ENCODE measurements around the gene ZNF780B.

ZNF780B gene

GRCh38 chr19:40055832-40056504 lies at the start of gene ZNF780B:
Gene ZNF780B, minus strand, starts transcription at chr19:40056231. Its CDS starts 5,899 bp downstream, at chr19:40050332.
- peak within 1 kb of the TSS; percentile 86 for H3K4me3 ChIP-seq (ENCODE audit: low read length)
- TF ChIP-seq, protein P1, sequence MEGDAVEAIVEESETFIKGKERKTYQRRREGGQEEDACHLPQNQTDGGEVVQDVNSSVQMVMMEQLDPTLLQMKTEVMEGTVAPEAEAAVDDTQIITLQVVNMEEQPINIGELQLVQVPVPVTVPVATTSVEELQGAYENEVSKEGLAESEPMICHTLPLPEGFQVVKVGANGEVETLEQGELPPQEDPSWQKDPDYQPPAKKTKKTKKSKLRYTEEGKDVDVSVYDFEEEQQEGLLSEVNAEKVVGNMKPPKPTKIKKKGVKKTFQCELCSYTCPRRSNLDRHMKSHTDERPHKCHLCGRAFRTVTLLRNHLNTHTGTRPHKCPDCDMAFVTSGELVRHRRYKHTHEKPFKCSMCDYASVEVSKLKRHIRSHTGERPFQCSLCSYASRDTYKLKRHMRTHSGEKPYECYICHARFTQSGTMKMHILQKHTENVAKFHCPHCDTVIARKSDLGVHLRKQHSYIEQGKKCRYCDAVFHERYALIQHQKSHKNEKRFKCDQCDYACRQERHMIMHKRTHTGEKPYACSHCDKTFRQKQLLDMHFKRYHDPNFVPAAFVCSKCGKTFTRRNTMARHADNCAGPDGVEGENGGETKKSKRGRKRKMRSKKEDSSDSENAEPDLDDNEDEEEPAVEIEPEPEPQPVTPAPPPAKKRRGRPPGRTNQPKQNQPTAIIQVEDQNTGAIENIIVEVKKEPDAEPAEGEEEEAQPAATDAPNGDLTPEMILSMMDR (conservative IDR thresholded peaks at IDR 0.05; ENCODE audit: low read depth, low read length): no peak
- DNase-seq (ENCODE audit: low read depth): no peak

DNA sequence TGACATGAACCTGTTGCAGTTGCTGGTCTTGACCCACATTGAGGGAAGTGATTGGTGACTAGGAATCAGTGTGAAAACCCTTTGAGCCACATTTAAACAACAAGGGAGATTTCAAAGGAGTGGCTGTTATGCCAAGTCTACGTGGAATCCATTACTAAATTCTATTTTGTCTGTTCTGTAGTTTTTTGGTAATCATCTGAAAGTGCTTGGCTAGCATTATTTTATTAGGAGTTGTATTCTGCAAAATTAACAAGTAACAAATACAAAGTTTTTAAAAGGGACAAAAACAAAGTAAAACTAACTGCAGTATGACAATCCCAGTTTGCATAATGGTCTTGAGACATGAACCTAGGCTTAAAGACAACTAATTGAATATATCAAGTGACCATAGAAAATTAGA lies 48.7 kb upstream of the ZNF780B start:
- no peak overlapping the region for H3K4me3 ChIP-seq (ENCODE audit: low read length)
- no peak for DNase-seq (ENCODE audit: low read depth)
- TF ChIP-seq, protein P1 (conservative IDR thresholded peaks at IDR 0.05; ENCODE audit: low read depth, low read length): no peak

- no peak for DNase-seq (ENCODE audit: low read depth)
- H3K4me3 ChIP-seq (ENCODE audit: low read length): no peak overlapping the region
- TF ChIP-seq, protein P1 (conservative IDR thresholded peaks at IDR 0.05; ENCODE audit: low read depth, low read length): no peak
Measured at GRCh38 chr19:40103600-40103999, 47.6 kb upstream of the ZNF780B start.

DNA sequence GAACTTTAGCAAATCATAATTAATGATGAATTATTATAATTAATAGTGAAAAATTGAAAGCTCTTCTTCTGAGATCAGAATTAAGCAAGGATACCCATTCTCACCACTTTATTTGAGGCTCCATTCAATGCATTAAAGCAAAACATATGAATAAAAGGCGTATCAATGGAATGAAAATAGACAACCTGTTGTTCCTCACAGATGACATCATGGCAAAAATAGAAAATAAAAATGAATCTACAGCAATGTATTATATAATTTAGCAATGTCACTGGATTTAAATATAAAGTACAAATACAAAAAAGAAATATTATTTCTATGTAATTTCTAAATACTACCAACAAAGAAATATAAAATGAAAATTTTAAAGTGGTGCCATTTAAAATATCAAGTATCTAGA lies 45.8 kb upstream of the ZNF780B start:
- TF ChIP-seq, protein P1 (conservative IDR thresholded peaks at IDR 0.05; ENCODE audit: low read depth, low read length): no peak
- H3K4me3 ChIP-seq (ENCODE audit: low read length): no peak overlapping the region
- DNase-seq (ENCODE audit: low read depth): no peak

DNA sequence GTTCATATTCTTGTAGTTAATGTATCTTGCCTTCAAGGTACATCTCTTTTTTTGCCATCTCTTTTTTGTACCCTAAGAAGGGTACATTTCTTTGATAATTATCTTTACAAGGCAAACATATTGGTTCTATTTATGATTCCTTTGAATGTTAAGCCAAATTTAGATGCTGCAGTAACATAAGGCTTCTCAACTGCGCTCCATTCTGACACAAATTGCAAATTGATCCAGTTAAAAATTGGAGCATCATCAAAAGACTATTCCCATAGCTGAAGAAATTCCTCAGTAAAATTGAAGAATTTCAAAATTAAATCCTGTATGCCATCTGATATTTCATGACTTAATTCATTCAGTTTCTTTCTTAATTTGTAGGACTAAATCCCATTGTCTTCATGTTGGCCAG lies 37.4 kb upstream of the ZNF780B start:
- no peak for DNase-seq (ENCODE audit: low read depth)
- H3K4me3 ChIP-seq (ENCODE audit: low read length): no peak overlapping the region
- TF ChIP-seq, protein P1 (conservative IDR thresholded peaks at IDR 0.05; ENCODE audit: low read depth, low read length): no peak

DNA sequence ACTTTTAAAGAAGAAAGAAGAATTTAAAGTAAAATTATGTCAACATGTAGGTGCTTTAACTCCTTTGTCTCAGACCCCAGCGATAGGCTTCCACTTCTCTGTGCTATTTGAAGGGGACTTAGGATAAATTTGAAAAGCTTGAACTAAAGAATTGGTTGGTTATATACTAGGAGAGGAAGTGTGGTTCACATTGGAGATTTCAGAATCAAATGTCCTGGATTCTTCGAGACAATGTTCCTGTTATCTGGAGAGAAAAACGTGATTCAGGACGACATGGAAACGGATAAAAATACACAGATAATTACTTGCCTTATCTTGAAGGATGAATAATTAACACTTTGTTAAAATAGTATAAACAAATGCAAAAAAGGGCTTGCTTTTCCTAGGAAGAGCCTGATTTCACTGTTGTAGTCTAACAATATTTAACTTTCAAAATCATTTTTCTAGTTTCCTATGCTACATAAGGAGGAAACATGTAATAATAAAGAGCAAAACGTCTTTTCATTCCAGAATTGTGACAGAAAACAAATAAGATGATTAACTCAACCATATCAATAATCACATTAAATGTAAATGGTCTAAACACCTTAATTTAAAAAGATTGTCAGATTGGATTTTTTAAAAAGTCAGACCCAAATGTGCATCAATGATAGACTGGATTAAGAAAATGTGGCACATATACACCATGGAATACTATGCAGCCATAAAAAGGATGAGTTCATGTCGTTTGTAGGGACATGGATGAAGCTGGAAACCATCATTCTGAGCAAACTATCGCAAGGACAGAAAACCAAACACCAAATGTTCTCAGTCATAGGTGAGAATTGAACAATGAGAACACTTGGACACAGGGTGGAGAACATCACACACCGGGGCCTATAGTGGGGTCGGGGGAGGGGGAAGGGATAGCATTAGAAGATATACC lies 35.4 kb upstream of the ZNF780B start:
- H3K4me3 ChIP-seq (ENCODE audit: low read length): peak overlapping the region; percentile 80
- TF ChIP-seq, protein P1 (conservative IDR thresholded peaks at IDR 0.05; ENCODE audit: low read depth, low read length): no peak
- DNase-seq (ENCODE audit: low read depth): no peak
